ENCODE data around the gene OSBPL1A.

DNA sequence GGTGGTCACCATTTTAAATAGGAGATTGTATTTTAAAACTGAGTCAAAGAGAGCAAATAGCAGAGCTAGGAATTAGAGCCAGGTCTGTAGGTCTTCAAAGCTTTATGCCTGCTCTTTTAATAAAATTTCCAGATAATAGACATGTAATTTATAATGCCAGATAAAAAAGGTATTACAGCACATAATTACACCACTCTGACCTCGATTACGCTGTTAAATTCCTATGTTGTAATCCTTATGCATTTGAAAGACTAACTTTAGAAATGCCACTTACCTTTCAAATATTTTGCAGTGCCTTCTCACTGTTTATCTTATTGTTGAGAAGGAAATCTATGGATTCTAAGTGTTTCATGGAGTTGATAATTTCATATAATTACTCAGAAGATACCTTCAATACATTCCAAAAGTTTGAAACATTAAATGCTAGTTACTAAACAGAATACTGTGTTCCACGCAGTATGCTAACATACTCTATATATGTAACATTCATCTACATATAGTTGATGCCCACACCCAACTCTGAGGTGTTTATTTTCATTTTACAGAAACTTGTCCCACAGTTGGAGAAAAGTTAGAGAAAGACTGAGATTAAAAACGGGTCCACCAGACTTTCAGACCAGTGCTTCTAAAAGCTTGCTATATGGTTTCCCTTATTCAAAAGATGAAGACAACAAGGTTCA, 120.0 kb downstream of the OSBPL1A start:
- no peak for TF ChIP-seq CTCF (IDR thresholded peaks at IDR 0.05)
- TF ChIP-seq POLR2AphosphoS5 (IDR thresholded peaks at IDR 0.05), result no peak
- TF ChIP-seq POLR2A (IDR thresholded peaks at IDR 0.05), result no peak
- TF ChIP-seq EP300 (IDR thresholded peaks at IDR 0.05), result no peak

All from suprapubic skin (tissue), 4 donors.